ENCODE data around the gene SON.

The SON gene

GRCh38 chr21:33558777-33559421 lies 16.1 kb downstream of the SON start:
- Histone ChIP-seq H3K9ac (ENCODE audit: low read length) (no peak overlapping the region), H3K27ac (ENCODE audit: low read length) (no peak overlapping the region), H3K4me1 (ENCODE audit: low read length) (no peaks in the 10 kb centered on the region), H4K20me1 (ENCODE audit: insufficient read depth, low read length) (peaks cover 72% of the 10 kb centered on the region), H2AFZ (ENCODE audit: low read depth, low read length) (no peak overlapping the region), H3K36me3 (replicated peaks; ENCODE audit: low read depth, low read length) (peaks cover 68% of the 10 kb centered on the region), H3K79me2 (ENCODE audit: low read length) (peaks cover 92% of the 10 kb centered on the region), H3K4me3 (ENCODE audit: low read length) (no peak overlapping the region), H3K27me3 (ENCODE audit: low read depth, low read length) (no peaks in the 10 kb centered on the region), H3K9me3 (ENCODE audit: insufficient read depth, low read length) (no peaks in the 10 kb centered on the region), H3K4me2 (ENCODE audit: low read length) (no peak overlapping the region)
- TF ChIP-seq EZH2phosphoT487 (IDR thresholded peaks at IDR 0.05; ENCODE audit: low read depth) (no peak), CTCF (IDR thresholded peaks at IDR 0.05; ENCODE audit: low read depth, low read length) (no peak)

DNA sequence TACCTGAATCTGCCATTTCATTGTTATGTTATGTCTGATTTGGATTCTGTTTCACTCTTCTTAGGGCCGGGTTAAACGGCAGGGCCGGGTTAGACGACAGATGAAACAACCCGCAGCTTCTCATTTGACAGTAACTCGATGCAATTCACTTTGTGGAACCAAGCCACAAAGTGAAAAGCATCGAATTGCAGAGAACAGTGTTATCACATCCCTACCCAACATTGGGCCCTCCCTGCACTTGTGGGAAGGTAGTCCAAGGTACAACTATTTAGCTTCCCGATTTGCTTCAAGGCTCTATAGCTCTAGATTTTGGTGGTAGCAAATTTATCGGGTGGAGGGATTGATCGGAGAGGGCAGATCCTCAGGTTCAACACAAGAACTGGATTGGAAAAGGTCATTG lies 17.0 kb downstream of the SON start:
- TF ChIP-seq EZH2phosphoT487 (IDR thresholded peaks at IDR 0.05; ENCODE audit: low read depth) = no peak
- no peak for TF ChIP-seq CTCF (IDR thresholded peaks at IDR 0.05; ENCODE audit: low read depth, low read length)
- Histone ChIP-seq H3K27ac (ENCODE audit: low read length) (no peak overlapping the region), H3K36me3 (replicated peaks; ENCODE audit: low read depth, low read length) (peaks cover 63% of the 10 kb centered on the region), H3K79me2 (ENCODE audit: low read length) (peaks cover 88% of the 10 kb centered on the region), H2AFZ (ENCODE audit: low read depth, low read length) (no peak overlapping the region), H3K27me3 (ENCODE audit: low read depth, low read length) (no peaks in the 10 kb centered on the region), H4K20me1 (ENCODE audit: insufficient read depth, low read length) (peaks cover 63% of the 10 kb centered on the region), H3K4me1 (ENCODE audit: low read length) (no peaks in the 10 kb centered on the region), H3K4me2 (ENCODE audit: low read length) (no peak overlapping the region), H3K9me3 (ENCODE audit: insufficient read depth, low read length) (no peaks in the 10 kb centered on the region), H3K9ac (ENCODE audit: low read length) (no peak overlapping the region), H3K4me3 (ENCODE audit: low read length) (no peak overlapping the region)

DNA sequence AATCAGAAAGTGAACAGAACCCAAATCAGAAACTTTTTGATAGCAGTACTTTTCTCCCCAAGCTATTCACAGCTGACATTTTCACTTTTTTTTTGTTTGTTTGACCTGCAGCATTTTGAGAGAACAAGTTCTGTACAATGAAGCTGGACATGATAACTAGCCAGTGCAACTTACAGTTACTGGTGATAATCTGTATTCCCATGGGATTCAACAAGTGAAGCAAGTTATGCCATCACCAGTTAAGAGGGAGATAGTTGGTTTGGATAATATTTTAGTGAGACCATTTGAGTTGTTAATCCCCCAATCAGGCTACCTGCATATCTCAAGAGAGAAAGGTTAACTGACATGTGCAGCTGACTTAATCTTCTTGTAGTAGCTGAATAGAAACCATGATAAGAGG lies 18.1 kb downstream of the SON start:
- Histone ChIP-seq H2AFZ (ENCODE audit: low read depth, low read length) (no peak overlapping the region), H3K4me1 (ENCODE audit: low read length) (no peaks in the 10 kb centered on the region), H3K4me2 (ENCODE audit: low read length) (no peak overlapping the region), H3K9ac (ENCODE audit: low read length) (no peak overlapping the region), H3K4me3 (ENCODE audit: low read length) (no peak overlapping the region), H3K27ac (ENCODE audit: low read length) (no peak overlapping the region), H3K9me3 (ENCODE audit: insufficient read depth, low read length) (no peaks in the 10 kb centered on the region), H4K20me1 (ENCODE audit: insufficient read depth, low read length) (peaks cover 52% of the 10 kb centered on the region), H3K36me3 (replicated peaks; ENCODE audit: low read depth, low read length) (peaks cover 61% of the 10 kb centered on the region), H3K79me2 (ENCODE audit: low read length) (peaks cover 83% of the 10 kb centered on the region), H3K27me3 (ENCODE audit: low read depth, low read length) (no peaks in the 10 kb centered on the region)
- TF ChIP-seq EZH2phosphoT487 (IDR thresholded peaks at IDR 0.05; ENCODE audit: low read depth) (no peak), CTCF (IDR thresholded peaks at IDR 0.05; ENCODE audit: low read depth, low read length) (no peak)

- Histone ChIP-seq H3K79me2 (ENCODE audit: low read length) (peaks cover 79% of the 10 kb centered on the region), H3K36me3 (replicated peaks; ENCODE audit: low read depth, low read length) (peaks cover 58% of the 10 kb centered on the region), H3K9me3 (ENCODE audit: insufficient read depth, low read length) (no peaks in the 10 kb centered on the region), H3K4me3 (ENCODE audit: low read length) (no peak overlapping the region), H3K27ac (ENCODE audit: low read length) (no peak overlapping the region), H3K4me2 (ENCODE audit: low read length) (no peak overlapping the region), H2AFZ (ENCODE audit: low read depth, low read length) (no peak overlapping the region), H3K4me1 (ENCODE audit: low read length) (no peaks in the 10 kb centered on the region), H4K20me1 (ENCODE audit: insufficient read depth, low read length) (peaks cover 49% of the 10 kb centered on the region), H3K9ac (ENCODE audit: low read length) (no peak overlapping the region), H3K27me3 (ENCODE audit: low read depth, low read length) (no peaks in the 10 kb centered on the region)
- TF ChIP-seq CTCF (IDR thresholded peaks at IDR 0.05; ENCODE audit: low read depth, low read length) (no peak), EZH2phosphoT487 (IDR thresholded peaks at IDR 0.05; ENCODE audit: low read depth) (no peak)
Observed at GRCh38 chr21:33561373-33561772, 18.5 kb downstream of the SON start.
